ENCODE data around the gene ELP4.

GRCh38 chr11:31798554-31799434 lies 289.2 kb downstream of the ELP4 start:
- TF ChIP-seq ZNF157 (tag by site-specific recombination; IDR thresholded peaks at IDR 0.05) (no peak), CTCF (tag by site-specific recombination; IDR thresholded peaks at IDR 0.05) (no peak), ZNF624 (tag by site-specific recombination; IDR thresholded peaks at IDR 0.05) (no peak), BCL11A (tag by site-specific recombination; IDR thresholded peaks at IDR 0.05; ENCODE audit: low read depth) (no peak)

All from HEK293 (cell line).